ENCODE results near the gene GUSB. TPM values are rescaled to one million over a fixed set of nuclear protein-coding genes. Genes with fewer than 3 reads are reported as not detected.
"Not testable (repeated sequence)": the region's sequence is repeated elsewhere in the genome, so short reads cannot be mapped to it uniquely, and the experiment has no call there.

GUSB gene
- total RNA-seq, 3 donors from 2014 or later = 27.7 to 35.2 (median 33.8) TPM

GRCh38 chr7:65951837-65952578 is 30.0 kb downstream of the GUSB start:
- Histone ChIP-seq H3K36me3 (no peaks in the 10 kb centered on the region), H3K9me3 (no peaks in the 10 kb centered on the region), H3K4me1 (no peaks in the 10 kb centered on the region), H3K27ac (no peak overlapping the region), H3K27me3 (no peaks in the 10 kb centered on the region), H3K4me3 (no peak overlapping the region)
- intact Hi-C loops (cut with DNase I; ENCODE audit: low total_unique reads) = no loop called here
- TF ChIP-seq POLR2AphosphoS5 (IDR thresholded peaks at IDR 0.05) = no peak
- DNase-seq (ENCODE audit: low spot score in 2 of 2) = no peak

GRCh38 chr7:65946904-65947303 is 35.1 kb downstream of the GUSB start:
- H3K36me3 ChIP-seq = no peaks in the 10 kb centered on the region
- TF ChIP-seq CTCF (IDR thresholded peaks at IDR 0.05) (no peak), POLR2A (IDR thresholded peaks at IDR 0.05) (no peak), POLR2AphosphoS5 (IDR thresholded peaks at IDR 0.05) (no peak)
- no peak overlapping the region for H3K27ac ChIP-seq
- no peak for DNase-seq (ENCODE audit: low spot score in 2 of 2)
- no peaks in the 10 kb centered on the region for H3K9me3 ChIP-seq
- no peaks in the 10 kb centered on the region for H3K4me1 ChIP-seq
- intact Hi-C loops (cut with DNase I; ENCODE audit: low total_unique reads) = no loop called here
- no peak overlapping the region for H3K4me3 ChIP-seq
- H3K27me3 ChIP-seq = no peaks in the 10 kb centered on the region

GRCh38 chr7:65945787-65946186 is 36.2 kb downstream of the GUSB start:
- DNase-seq (ENCODE audit: low spot score in 2 of 2); H3K36me3 ChIP-seq; H3K4me3 ChIP-seq; intact Hi-C loops (cut with DNase I; ENCODE audit: low total_unique reads); H3K4me1 ChIP-seq; H3K27ac ChIP-seq; H3K27me3 ChIP-seq; H3K9me3 ChIP-seq: not testable (repeated sequence)

GRCh38 chr7:65938336-65938895 is 43.6 kb downstream of the GUSB start:
- H3K4me1 ChIP-seq = no peaks in the 10 kb centered on the region
- H3K4me3 ChIP-seq = no peak overlapping the region
- intact Hi-C loops (cut with DNase I; ENCODE audit: low total_unique reads) = no loop called here
- H3K27me3 ChIP-seq = no peaks in the 10 kb centered on the region
- no peaks in the 10 kb centered on the region for H3K9me3 ChIP-seq
- H3K36me3 ChIP-seq = no peaks in the 10 kb centered on the region
- H3K27ac ChIP-seq = no peak overlapping the region
- DNase-seq (ENCODE audit: low spot score in 2 of 2) = no peak
- TF ChIP-seq POLR2A (IDR thresholded peaks at IDR 0.05) (no peak), CTCF (IDR thresholded peaks at IDR 0.05) (no peak), POLR2AphosphoS5 (IDR thresholded peaks at IDR 0.05) (no peak)

- Histone ChIP-seq H3K36me3 (no peaks in the 10 kb centered on the region), H3K4me1 (no peaks in the 10 kb centered on the region), H3K27ac (no peak overlapping the region), H3K27me3 (no peaks in the 10 kb centered on the region), H3K4me3 (no peak overlapping the region), H3K9me3 (no peaks in the 10 kb centered on the region)
- TF ChIP-seq CTCF (IDR thresholded peaks at IDR 0.05) (no peak), POLR2AphosphoS5 (IDR thresholded peaks at IDR 0.05) (no peak), POLR2A (IDR thresholded peaks at IDR 0.05) (no peak)
- no peak for DNase-seq (ENCODE audit: low spot score in 2 of 2)
- intact Hi-C loops (cut with DNase I; ENCODE audit: low total_unique reads) = no loop called here
Measured at GRCh38 chr7:65937296-65937695, 44.7 kb downstream of the GUSB start.

GRCh38 chr7:65931685-65932084 is 50.3 kb downstream of the GUSB start:
- no peak for DNase-seq (ENCODE audit: low spot score in 2 of 2)
- Histone ChIP-seq H3K36me3 (no peaks in the 10 kb centered on the region), H3K27me3 (no peaks in the 10 kb centered on the region), H3K9me3 (no peaks in the 10 kb centered on the region), H3K4me1 (no peaks in the 10 kb centered on the region), H3K4me3 (no peak overlapping the region), H3K27ac (no peak overlapping the region)
- intact Hi-C loops (cut with DNase I; ENCODE audit: low total_unique reads) = no loop called here
- TF ChIP-seq POLR2AphosphoS5 (IDR thresholded peaks at IDR 0.05) (no peak), POLR2A (IDR thresholded peaks at IDR 0.05) (no peak), CTCF (IDR thresholded peaks at IDR 0.05) (no peak)
